WTC11 (cell line): ENCODE results near the gene HOMER2. TPM values are rescaled to one million over a fixed set of nuclear protein-coding genes. Genes with fewer than 3 reads are reported as not detected.

Experiments used
- ATAC-seq: fragments of 200-7000 bp; cut with Tn5 transposase; 2 replicates; pipeline ENCODE4 v1.10.0; 2021; ENCODE audit warnings: mild to moderate bottlenecking, moderate library complexity
- CTCF ChIA-PET: fragments of 300-600 bp; sonication (Branson Sonifier 250); formaldehyde crosslinking; loops from one replicate; lab custom pipeline; 2021; ENCODE audit warnings: antibody characterized with exemption; lab: Charles Lee
- POLR2A ChIA-PET: fragments of 350-600 bp; sonication (Branson Sonifier 250); formaldehyde crosslinking; loops from one replicate; lab custom pipeline; 2021; ENCODE audit warnings: antibody characterized with exemption; lab: Charles Lee
- DNase-seq: peaks from one replicate; pipeline ENCODE4 v3.0.0; 2021; ENCODE audit warnings: low spot score
- H3K27ac Mint-ChIP-seq: 2 replicates; pipeline ENCODE4 v1.8.0; 2021; ENCODE audit warnings: mixed read lengths
- H3K27me3 Mint-ChIP-seq: 2 replicates; pipeline ENCODE4 v1.8.0; 2021; ENCODE audit warnings: low read depth, mild to moderate bottlenecking, moderate library complexity, mixed read lengths
- H3K36me3 Mint-ChIP-seq: 2 replicates; pipeline ENCODE4 v1.8.0; 2021; ENCODE audit warnings: mixed read lengths
- H3K4me1 Mint-ChIP-seq: 2 replicates; pipeline ENCODE4 v1.8.0; 2022; ENCODE audit warnings: mixed read lengths
- H3K4me3 Mint-ChIP-seq: 2 replicates; pipeline ENCODE4 v1.8.0; 2021; ENCODE audit warnings: mild to moderate bottlenecking, moderate library complexity, mixed read lengths
- H3K9me3 Mint-ChIP-seq: 2 replicates; pipeline ENCODE4 v1.8.0; 2021; ENCODE audit warnings: mixed read lengths
- AFF4 ChIP-seq: sonication (generic); formaldehyde crosslinking; IDR thresholded peaks from 2 replicates; pipeline ENCODE4 v1.8.1; 2023; ENCODE audit warnings: mild to moderate bottlenecking, missing genetic modification reagents, borderline replicate concordance
- E2F4 ChIP-seq: sonication (generic); formaldehyde crosslinking; IDR thresholded peaks from 2 replicates; pipeline ENCODE4 v1.8.1; 2022; ENCODE audit warnings: low read depth, mild to moderate bottlenecking, moderate library complexity, missing genetic modification reagents, borderline replicate concordance
- ERG ChIP-seq: fragments of 250-450 bp; sonication (Bioruptor Pico); IDR thresholded peaks from 2 replicates; pipeline ENCODE4 v1.8.0; 2021; ENCODE audit warnings: mild to moderate bottlenecking
- ESRRA ChIP-seq: sonication (generic); formaldehyde crosslinking; IDR thresholded peaks from 2 replicates; pipeline ENCODE4 v1.8.1; 2022; ENCODE audit warnings: mild to moderate bottlenecking, missing genetic modification reagents, borderline replicate concordance
- ETV6 ChIP-seq: sonication (generic); formaldehyde crosslinking; IDR thresholded peaks from 2 replicates; pipeline ENCODE4 v1.8.1; 2022; ENCODE audit warnings: mild to moderate bottlenecking, missing genetic modification reagents
- FOXP4 ChIP-seq: sonication (generic); formaldehyde crosslinking; IDR thresholded peaks from 2 replicates; pipeline ENCODE4 v1.8.0; 2022; ENCODE audit warnings: mild to moderate bottlenecking, missing genetic modification reagents
- HMGXB4 ChIP-seq: sonication (generic); formaldehyde crosslinking; IDR thresholded peaks from 2 replicates; pipeline ENCODE4 v1.8.1; 2023; ENCODE audit warnings: mild to moderate bottlenecking, moderate library complexity, missing genetic modification reagents
- JUN ChIP-seq: sonication (generic); formaldehyde crosslinking; IDR thresholded peaks from 2 replicates; pipeline ENCODE4 v1.8.0; 2023; ENCODE audit warnings: mild to moderate bottlenecking, missing genetic modification reagents
- MAX ChIP-seq: sonication (generic); formaldehyde crosslinking; IDR thresholded peaks from 2 replicates; pipeline ENCODE4 v1.8.0; 2022; ENCODE audit warnings: mild to moderate bottlenecking, missing genetic modification reagents
- MXD4 ChIP-seq: fragments of 250-450 bp; sonication (Bioruptor Pico); IDR thresholded peaks from 2 replicates; pipeline ENCODE4 v1.8.0; 2021; ENCODE audit warnings: mild to moderate bottlenecking, moderate library complexity, borderline replicate concordance
- PREB ChIP-seq: sonication (generic); formaldehyde crosslinking; IDR thresholded peaks from 2 replicates; pipeline ENCODE4 v1.8.1; 2022; ENCODE audit warnings: mild to moderate bottlenecking, missing genetic modification reagents, moderate library complexity, borderline replicate concordance
- PRRX2 ChIP-seq: fragments of 250-450 bp; sonication (Bioruptor Pico); IDR thresholded peaks from 2 replicates; pipeline ENCODE4 v1.8.0; 2021; ENCODE audit warnings: mild to moderate bottlenecking
- TEAD1 ChIP-seq: sonication (generic); formaldehyde crosslinking; IDR thresholded peaks from 2 replicates; pipeline ENCODE4 v1.8.0; 2022; ENCODE audit warnings: mild to moderate bottlenecking, missing genetic modification reagents
- ZNF263 ChIP-seq: sonication (generic); formaldehyde crosslinking; IDR thresholded peaks from 2 replicates; pipeline ENCODE4 v1.8.1; 2022; ENCODE audit warnings: low read depth, mild to moderate bottlenecking, moderate library complexity, missing genetic modification reagents
- ZNF281 ChIP-seq: sonication (generic); formaldehyde crosslinking; IDR thresholded peaks from 2 replicates; pipeline ENCODE4 v1.8.0; 2023; ENCODE audit warnings: mild to moderate bottlenecking, missing genetic modification reagents
- ZNF396 ChIP-seq: fragments of 250-450 bp; sonication (Bioruptor Pico); IDR thresholded peaks from 2 replicates; pipeline ENCODE4 v1.8.0; 2021; ENCODE audit warnings: mild to moderate bottlenecking, moderate library complexity, borderline replicate concordance
- ZNF671 ChIP-seq: fragments of 250-450 bp; sonication (Bioruptor Pico); IDR thresholded peaks from 2 replicates; pipeline ENCODE4 v1.8.0; 2021; ENCODE audit warnings: mild to moderate bottlenecking
- total RNA-seq: library from RNA; stranded (reverse); gene quantifications from 3 replicates; pipeline ENCODE4 v1.2.3, GENCODE V29; 2021

Gene HOMER2
- total RNA-seq, 1 experiment from 2014 or later: 17.4 TPM

GRCh38 chr15:82832601-82833361 lies 119.7 kb downstream of the HOMER2 start:
- no peak for DNase-seq
- CTCF ChIA-PET: interaction anchor here (4.3 kb wide), 1 partner anchor 17 kb away, joined by 13 read pairs; no protein-coding TSS in a partner anchor
- H3K4me3 Mint-ChIP-seq: no peak overlapping the region
- no peaks in the 10 kb centered on the region for H3K27me3 Mint-ChIP-seq
- no peak for TF ChIP-seq AFF4 (CRISPR knock-in tag)
- TF ChIP-seq ETV6: no peak
- TF ChIP-seq TEAD1 (CRISPR knock-in tag): no peak
- TF ChIP-seq ZNF671 (CRISPR knock-in tag): no peak
- no peak for TF ChIP-seq JUN (CRISPR knock-in tag)
- no peak for TF ChIP-seq FOXP4 (CRISPR knock-in tag)
- no peak for TF ChIP-seq ZNF396 (CRISPR knock-in tag)
- TF ChIP-seq, all 79 proteins: peak for 0
- POLR2A ChIA-PET: no interaction called here
- Mint-ChIP-seq H3K36me3 (peaks cover 43% of the 10 kb centered on the region), H3K9me3 (no peaks in the 10 kb centered on the region; the same call in 1 of the 2 replicates), H3K4me1 (no peaks in the 10 kb centered on the region), H3K27ac (no peak overlapping the region)
- no peak for ATAC-seq

- H3K36me3 Mint-ChIP-seq: peaks cover 43% of the 10 kb centered on the region
- ChIA-PET CTCF (interaction anchor here (4.3 kb wide), 1 partner anchor 17 kb away, joined by 13 read pairs; no protein-coding TSS in a partner anchor), POLR2A (no interaction called here)
- ATAC-seq (no peak), DNase-seq (no peak)
- no peaks in the 10 kb centered on the region; the same call in 1 of the 2 replicates for H3K9me3 Mint-ChIP-seq
- no peaks in the 10 kb centered on the region for H3K27me3 Mint-ChIP-seq
- no peaks in the 10 kb centered on the region for H3K4me1 Mint-ChIP-seq
- no peak overlapping the region for H3K4me3 Mint-ChIP-seq
- H3K27ac Mint-ChIP-seq: no peak overlapping the region
- TF ChIP-seq E2F4 (CRISPR knock-in tag) (no peak), ZNF263 (no peak), MAX (CRISPR knock-in tag) (no peak), HMGXB4 (CRISPR knock-in tag) (no peak), ZNF281 (no peak), MXD4 (CRISPR knock-in tag) (no peak), PREB (CRISPR knock-in tag) (no peak), ESRRA (CRISPR knock-in tag) (no peak), PRRX2 (CRISPR knock-in tag) (no peak), ERG (CRISPR knock-in tag) (no peak)
Observed at GRCh38 chr15:82831894-82832600, 120.5 kb downstream of the HOMER2 start.
